Astrocyte of the spinal cord (primary cell): ENCODE measurements around the gene NEXMIF.
"Not testable (repeated sequence)": the region's sequence is repeated elsewhere in the genome, so short reads cannot be mapped to it uniquely, and the experiment has no call there.

Experiments used
- DNase-seq: peaks from one replicate; pipeline ENCODE4 v3.0.0; 2011; ENCODE audit warnings: low read depth, low spot score
- H3K4me3 ChIP-seq: 2 replicates; pipeline ENCODE4 v1.5.1; 2011; ENCODE audit warnings: low read depth, mild to moderate bottlenecking, low read length, moderate library complexity
- in situ Hi-C: cut with HindIII; loops from 2 replicates; pipeline ENCODE4 v1.10.0; 2017; ENCODE audit warnings: low sequenced_read_pairs
- TF ChIP-seq, protein P1 (sequence below): IDR thresholded peaks from 2 replicates; pipeline ENCODE4 v1.5.1; 2012; ENCODE audit warnings: low read depth, mild to moderate bottlenecking, low read length, inconsistent platforms

The NEXMIF gene

DNA sequence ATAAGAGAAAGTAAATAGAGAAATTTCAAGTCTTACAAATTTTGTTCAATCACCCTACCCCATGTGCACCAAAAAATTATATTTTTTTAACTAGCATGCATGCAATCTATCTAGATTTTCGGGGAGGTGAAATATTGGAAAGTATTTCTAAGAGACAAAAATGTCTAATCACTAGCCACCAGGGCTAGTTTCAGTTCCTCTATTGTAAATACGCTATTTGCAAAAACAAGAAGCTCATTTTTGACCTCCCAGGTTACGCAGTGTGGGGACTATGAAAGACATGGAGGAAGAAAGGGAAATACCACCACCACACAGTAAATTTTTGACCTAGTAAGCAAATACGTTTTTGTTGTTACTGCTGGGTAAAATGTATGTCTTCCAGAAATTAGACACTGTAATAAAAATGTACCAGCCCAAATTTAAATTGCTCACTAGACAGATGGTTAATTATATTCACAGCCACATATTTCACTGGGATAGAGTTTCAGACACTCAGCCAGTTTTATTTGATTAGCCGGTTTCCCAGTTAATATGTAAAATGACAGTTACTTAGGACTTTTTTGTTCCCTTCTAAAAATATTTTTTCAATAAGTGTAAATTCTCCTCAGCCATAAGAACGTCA is 2.2 kb downstream of the NEXMIF start:
- DNase-seq, result no peak
- TF ChIP-seq, protein P1, sequence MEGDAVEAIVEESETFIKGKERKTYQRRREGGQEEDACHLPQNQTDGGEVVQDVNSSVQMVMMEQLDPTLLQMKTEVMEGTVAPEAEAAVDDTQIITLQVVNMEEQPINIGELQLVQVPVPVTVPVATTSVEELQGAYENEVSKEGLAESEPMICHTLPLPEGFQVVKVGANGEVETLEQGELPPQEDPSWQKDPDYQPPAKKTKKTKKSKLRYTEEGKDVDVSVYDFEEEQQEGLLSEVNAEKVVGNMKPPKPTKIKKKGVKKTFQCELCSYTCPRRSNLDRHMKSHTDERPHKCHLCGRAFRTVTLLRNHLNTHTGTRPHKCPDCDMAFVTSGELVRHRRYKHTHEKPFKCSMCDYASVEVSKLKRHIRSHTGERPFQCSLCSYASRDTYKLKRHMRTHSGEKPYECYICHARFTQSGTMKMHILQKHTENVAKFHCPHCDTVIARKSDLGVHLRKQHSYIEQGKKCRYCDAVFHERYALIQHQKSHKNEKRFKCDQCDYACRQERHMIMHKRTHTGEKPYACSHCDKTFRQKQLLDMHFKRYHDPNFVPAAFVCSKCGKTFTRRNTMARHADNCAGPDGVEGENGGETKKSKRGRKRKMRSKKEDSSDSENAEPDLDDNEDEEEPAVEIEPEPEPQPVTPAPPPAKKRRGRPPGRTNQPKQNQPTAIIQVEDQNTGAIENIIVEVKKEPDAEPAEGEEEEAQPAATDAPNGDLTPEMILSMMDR, result no peak
- H3K4me3 ChIP-seq, result no peak overlapping the region
- in situ Hi-C loops, result no loop called here

DNA sequence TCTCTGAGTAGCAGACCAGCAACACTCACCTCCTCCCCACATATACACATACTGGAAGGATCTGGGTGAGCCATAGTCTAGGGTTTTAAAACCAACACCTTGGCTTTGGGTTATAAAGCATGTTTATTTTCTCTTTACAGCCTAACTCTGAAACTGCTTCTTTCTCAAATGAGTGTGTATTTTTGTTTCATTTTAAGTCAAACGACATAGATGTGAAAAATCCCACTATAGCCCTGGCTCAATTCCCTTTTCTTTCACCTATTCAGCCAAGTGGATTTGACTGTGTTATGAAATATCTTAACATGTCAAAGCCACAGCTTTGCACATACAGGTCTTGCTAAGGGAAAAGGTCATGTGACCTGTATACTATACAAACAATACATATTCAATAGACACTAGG is 13.8 kb downstream of the NEXMIF start:
- no peak for DNase-seq
- H3K4me3 ChIP-seq, result no peak overlapping the region
- TF ChIP-seq, protein P1, result no peak

DNA sequence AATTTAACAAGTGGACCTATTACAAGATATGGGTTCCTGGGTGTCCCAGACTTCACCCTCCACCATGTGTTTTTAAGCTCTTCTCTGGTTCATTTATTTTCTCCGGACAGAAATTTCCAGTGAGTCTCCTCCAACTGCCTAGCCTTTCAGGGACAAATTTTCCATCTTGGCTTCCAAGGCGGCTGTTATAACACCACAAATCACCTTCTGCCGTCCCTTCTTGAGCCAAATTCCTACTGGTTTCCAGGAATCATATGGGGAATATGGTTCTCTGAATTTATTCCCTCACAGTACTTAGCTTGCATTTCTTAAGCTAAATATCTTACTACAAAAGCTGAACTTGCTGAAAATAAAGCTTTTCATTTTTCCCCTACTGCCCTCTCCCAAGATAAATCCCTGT is 18.8 kb downstream of the NEXMIF start:
- in situ Hi-C loops, result no loop called here
- TF ChIP-seq, protein P1, result no peak
- no peak overlapping the region for H3K4me3 ChIP-seq
- DNase-seq, result no peak

More for the DNA sequence above, 13.8 kb downstream of the NEXMIF start:
- in situ Hi-C loops, result no loop called here

DNA sequence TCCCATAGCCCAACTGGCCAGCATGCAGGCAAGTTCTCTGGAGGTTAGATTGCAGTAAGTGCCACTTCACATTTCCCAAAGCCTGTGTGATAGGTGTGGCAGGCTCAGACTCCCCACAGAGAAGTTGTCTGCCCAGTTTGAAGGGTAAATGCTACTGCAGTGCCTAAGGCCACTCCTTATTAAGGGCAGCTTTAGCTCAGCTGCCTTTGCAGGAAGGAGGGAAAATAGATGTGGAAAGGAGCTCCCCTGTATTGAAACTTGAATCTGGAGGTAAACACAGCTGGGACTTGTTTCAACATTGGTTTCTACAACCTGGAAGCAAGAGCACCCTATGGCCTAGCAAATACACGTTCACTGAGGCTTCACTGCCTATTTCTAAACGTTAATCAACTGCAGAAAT is 22.4 kb downstream of the NEXMIF start:
- no peak overlapping the region for H3K4me3 ChIP-seq
- TF ChIP-seq, protein P1, result no peak
- no peak for DNase-seq
- in situ Hi-C loops, result no loop called here

DNA sequence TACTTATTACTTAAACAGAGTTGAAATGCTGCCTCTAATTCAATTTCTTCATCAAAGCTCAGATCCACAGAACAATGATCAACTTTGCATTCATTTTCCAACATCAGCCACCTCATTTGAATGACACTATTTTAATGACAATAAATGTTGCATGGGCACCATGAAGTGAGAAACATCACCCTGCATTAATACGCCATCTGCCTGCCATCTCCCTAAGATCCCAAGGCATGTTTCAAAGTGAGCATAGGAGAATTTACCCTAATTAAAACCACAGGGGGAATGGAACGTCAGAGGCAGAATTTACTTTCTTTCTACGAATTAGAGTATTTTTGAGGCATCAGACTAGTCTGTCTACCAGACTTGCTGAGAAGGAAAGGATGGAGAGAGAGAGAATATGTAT is 32.7 kb downstream of the NEXMIF start:
- H3K4me3 ChIP-seq, result no peak overlapping the region
- DNase-seq, result no peak
- in situ Hi-C loops, result no loop called here
- TF ChIP-seq, protein P1, result no peak

DNA sequence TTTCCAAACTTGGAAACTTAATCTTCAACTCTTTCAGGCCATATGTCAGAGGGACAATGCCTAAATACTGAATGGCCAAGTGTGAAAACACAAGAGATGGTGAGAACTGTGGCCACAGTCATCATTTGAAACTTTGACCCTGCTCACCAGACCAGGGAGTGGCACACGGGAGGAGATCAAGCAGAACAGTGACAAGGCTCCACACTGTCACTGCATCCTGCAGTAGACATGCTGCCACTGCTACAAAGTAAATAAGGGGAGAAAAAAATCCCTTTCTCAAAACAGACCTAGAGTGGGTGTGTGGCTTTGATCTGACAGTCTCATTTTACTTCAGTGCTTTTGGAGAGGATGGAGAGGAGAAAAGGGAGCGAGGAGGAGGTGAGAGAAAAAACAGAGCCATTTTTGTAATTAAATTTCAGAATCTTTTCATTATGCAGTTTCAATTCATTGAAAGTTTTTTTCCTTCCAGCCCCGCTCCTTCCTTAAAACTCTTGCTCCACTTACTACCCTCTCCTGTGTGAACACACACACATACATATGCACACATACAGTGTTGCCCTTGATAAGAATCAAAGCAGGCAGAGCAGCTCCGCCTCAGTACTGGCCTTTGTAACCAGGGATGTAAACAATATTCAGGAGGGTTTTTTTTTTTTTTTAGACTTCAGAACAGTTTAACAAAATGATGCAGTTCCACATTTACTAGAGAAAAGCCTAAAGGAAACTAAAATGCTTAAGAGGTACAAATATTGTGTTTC is 34.4 kb downstream of the NEXMIF start:
- no peak overlapping the region for H3K4me3 ChIP-seq
- in situ Hi-C loops, result no loop called here
- TF ChIP-seq, protein P1, result no peak
- DNase-seq, result no peak

DNA sequence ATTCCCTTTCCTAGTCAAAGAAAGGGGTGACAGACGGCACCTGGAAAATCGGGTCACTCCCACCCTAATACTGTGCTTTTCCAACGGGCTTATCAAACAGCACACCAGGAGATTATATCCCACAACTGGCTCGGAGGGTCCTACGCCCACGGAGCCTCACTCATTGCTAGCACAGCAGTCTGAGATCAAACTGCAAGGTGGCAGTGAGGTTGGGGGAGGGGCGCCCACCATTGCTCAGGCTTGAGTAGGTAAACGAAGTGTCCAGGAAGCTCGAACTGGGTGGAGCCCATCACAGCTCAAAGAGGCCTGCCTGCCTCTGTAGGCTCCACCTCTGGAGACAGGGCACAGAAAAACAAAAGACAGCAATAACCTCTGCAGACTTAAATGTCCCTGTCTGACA is 42.9 kb downstream of the NEXMIF start:
- H3K4me3 ChIP-seq, DNase-seq, in situ Hi-C loops: not testable (repeated sequence)
